WI38 (cell line): Measurements from ENCODE around the gene NXNL1.

Experiments used
- H3K4me3 ChIP-seq: 2 replicates; pipeline ENCODE4 v1.5.1; 2011; ENCODE audit warnings: low read depth, mild to moderate bottlenecking, control low read depth, low read length
- TF ChIP-seq, protein P1 (sequence below): IDR thresholded peaks from 2 replicates; pipeline ENCODE4 v1.5.1; 2012; ENCODE audit warnings: low read depth, mild to moderate bottlenecking, control low read depth, low read length

Gene NXNL1

GRCh38 chr19:17471410-17472125 is 10.8 kb upstream of the NXNL1 start:
- peak overlapping the region; percentile 80 for H3K4me3 ChIP-seq
- TF ChIP-seq, protein P1, sequence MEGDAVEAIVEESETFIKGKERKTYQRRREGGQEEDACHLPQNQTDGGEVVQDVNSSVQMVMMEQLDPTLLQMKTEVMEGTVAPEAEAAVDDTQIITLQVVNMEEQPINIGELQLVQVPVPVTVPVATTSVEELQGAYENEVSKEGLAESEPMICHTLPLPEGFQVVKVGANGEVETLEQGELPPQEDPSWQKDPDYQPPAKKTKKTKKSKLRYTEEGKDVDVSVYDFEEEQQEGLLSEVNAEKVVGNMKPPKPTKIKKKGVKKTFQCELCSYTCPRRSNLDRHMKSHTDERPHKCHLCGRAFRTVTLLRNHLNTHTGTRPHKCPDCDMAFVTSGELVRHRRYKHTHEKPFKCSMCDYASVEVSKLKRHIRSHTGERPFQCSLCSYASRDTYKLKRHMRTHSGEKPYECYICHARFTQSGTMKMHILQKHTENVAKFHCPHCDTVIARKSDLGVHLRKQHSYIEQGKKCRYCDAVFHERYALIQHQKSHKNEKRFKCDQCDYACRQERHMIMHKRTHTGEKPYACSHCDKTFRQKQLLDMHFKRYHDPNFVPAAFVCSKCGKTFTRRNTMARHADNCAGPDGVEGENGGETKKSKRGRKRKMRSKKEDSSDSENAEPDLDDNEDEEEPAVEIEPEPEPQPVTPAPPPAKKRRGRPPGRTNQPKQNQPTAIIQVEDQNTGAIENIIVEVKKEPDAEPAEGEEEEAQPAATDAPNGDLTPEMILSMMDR = no peak

DNA sequence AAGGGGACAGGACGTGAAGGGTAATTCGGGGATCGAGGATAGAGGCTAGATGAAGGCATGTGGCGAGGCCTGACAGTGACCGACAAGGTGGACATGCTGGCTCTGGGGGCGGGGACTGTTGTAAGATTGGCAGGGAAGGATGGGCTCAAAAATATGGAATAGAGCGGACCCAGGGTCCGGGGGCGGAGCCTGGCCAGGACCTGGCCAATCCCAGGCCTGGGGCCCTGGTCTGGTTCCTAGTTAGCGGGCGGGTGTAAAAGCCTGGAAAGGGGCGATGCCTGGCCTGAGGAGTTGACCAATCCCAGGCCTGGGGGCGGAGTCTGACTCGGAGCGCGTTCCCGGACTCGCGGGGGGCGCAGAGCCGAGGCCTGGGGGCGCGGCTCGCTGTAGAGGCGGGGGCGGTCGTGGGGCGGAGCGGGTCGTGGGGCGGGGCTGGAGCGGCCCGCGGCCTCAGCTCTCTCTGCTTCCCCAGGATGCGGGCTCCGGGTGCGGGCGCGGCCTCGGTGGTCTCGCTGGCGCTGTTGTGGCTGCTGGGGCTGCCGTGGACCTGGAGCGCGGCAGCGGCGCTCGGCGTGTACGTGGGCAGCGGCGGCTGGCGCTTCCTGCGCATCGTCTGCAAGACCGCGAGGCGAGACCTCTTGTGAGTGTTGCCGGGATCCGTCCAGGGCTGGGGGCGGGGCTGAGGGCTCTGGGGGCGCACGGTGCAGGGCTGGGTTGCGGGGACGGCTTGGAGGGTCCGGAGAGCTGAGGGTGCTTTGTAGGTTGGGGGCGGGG is 9.5 kb upstream of the NXNL1 start, which contains the start of gene SLC27A1:
TSS of gene SLC27A1 (plus strand) at position 457 of the 774 bp plus-strand sequence. CDS start at position 474, 17 bp downstream.
- TF ChIP-seq, protein P1 = no peak
- peak within 1 kb of the TSS; percentile 80 for H3K4me3 ChIP-seq

- H3K4me3 ChIP-seq = peak overlapping the region; percentile 80
- TF ChIP-seq, protein P1 = no peak
These were observed 8.8 kb upstream of the NXNL1 start for GRCh38 chr19:17469481-17470067.

- TF ChIP-seq, protein P1 = no peak
These were observed 8.4 kb upstream of the NXNL1 start for GRCh38 chr19:17469092-17469480.

DNA sequence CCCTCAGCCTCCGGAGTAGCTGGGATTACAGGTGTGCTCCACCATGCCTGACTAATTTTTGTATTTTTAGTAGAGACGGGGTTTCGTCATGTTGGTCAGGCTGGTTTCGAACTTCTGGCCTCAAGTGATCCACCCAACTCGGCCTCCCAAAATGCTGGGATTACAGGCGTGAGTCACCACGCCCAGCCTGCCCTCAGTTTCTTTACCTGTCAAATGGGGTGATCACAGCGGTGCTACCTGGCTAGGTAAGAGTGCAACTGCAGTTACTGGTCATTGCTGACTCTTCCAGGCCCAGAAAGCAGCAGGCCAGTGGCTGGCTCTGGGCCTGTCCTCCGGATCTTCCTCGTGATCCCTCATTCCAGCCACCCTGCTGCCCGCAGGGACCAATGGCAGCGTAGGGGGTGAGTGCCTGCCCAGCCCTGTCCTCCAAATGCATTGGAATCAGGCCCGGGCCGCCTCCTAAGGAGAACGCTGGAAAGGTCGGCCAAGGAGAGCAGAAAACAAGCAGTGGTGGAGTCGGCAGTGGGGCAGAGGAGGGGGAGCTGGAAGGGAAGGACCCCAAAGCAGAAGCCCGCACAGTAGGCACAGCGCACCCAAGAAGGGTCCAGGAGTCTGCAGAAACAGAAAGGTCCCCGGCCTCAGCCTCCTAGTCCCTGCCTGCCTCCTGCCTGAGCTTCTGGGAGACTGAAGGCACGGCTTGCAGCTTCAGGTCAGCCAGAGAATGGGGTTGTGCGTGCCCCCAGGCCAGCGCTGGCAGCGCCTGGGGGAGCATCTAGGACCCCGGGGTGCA is 7.8 kb upstream of the NXNL1 start:
- TF ChIP-seq, protein P1 = no peak
- H3K4me3 ChIP-seq = peak overlapping the region; percentile 80

More at GRCh38 chr19:17469092-17469480, 8.4 kb upstream of the NXNL1 start:
- H3K4me3 ChIP-seq = peak overlapping the region; percentile 80

GRCh38 chr19:17467471-17468301 is 7.0 kb upstream of the NXNL1 start:
- TF ChIP-seq, protein P1 = no peak
- H3K4me3 ChIP-seq = no peak overlapping the region
